Activated CD8-positive, alpha-beta memory T cell treated with anti-CD3 and anti-CD28 coated beads for 24 hours (primary cell): Measurements from ENCODE around the gene AVPR1A.
"Not testable (repeated sequence)": the region's sequence is repeated elsewhere in the genome, so short reads cannot be mapped to it uniquely, and the experiment has no call there.

Experiments used
- DNase-seq: peaks from one replicate; pipeline ENCODE4 v3.0.0-alpha.2; 2020

AVPR1A gene

GRCh38 chr12:63150713-63151622 lies at the start of gene AVPR1A:
TSS of gene AVPR1A (minus strand) at chr12:63151201. CDS start at chr12:63150836, 365 bp downstream.
- DNase-seq = peak; percentile 56

GRCh38 chr12:63196168-63196567 lies 45.2 kb upstream of the AVPR1A start:
- no peak for DNase-seq

DNA sequence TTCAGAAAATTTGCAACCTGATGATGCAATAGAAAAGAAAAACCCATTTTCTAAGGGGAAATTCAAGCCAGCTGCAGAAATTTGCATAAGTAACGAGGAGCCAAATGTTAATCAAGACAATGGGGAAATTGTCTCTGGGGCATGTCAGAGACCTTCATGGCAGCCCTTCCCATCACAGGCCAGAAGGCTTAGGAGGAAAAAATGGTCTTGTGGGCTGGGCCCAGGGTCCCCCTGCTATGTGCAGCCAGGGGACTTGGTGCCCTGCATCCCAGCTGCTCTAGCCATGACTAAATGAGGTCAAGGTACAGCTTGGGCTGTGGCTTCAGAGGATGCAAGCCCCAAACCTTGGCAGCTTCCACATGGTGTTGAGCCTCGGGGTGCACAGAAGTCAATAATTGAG lies 28.2 kb upstream of the AVPR1A start:
- no peak for DNase-seq

GRCh38 chr12:63170321-63170720 lies 19.3 kb upstream of the AVPR1A start:
- DNase-seq = no peak

DNA sequence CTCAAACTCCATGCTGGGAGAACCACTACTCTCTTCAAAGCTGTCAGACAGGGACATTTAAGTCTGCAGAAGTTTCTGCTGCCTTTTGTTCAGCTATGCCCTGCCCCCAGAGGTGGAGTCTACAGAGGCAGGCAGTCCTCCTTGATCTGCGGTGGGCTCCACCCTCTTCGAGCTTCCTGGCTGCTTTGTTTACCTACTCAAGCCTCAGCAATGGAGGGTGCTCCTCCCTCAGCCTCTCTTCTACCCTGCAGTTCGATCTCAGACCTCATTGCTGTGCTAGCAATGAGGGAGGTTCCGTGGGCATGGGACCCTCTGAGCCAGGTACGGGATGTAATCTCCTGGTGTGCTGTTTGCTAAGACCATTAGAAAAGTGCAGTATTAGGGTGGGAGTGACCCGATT lies 16.7 kb upstream of the AVPR1A start:
- not testable (repeated sequence) for DNase-seq

DNA sequence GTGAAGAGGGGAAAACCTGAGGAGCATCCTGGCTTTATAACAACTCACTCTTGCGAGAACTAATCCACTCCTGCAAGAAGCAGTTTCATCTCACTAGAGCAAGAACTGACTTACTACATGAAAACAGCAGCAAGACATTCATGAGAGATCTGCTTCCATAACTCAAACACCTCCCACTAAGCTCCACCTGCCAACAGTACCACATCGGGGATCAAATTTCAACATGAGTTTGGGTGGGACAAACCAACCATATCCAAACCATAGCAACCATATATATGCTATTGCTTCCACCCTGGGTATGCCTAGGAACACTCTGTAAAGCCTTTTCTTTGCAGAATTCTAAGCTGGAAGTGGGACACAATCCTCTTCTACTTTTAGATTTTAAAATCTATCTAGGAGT lies 13.9 kb upstream of the AVPR1A start:
- no peak for DNase-seq

- DNase-seq = no peak
Measured at GRCh38 chr12:63163541-63163940, 12.5 kb upstream of the AVPR1A start.

GRCh38 chr12:63155375-63155774 lies 4.4 kb upstream of the AVPR1A start:
- no peak for DNase-seq

DNA sequence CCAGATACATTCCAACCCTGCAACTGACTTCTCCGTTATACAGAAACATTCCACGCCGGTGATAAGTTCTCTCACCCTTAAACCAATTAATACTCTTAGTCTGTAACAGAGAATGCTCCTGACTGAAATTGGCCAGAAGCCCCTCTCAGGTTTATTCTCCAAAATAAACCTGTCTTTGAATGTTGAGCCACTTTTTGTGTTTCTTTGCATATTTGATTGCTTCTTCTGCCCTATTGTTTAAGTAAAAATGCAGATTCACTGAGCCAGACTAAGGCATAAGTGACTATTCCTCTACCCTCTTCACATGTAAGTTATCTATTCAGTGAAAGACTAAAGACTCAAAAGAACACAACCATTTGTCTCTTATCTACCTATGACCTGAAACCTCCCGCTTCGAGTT lies 3.6 kb upstream of the AVPR1A start:
- DNase-seq = no peak

DNA sequence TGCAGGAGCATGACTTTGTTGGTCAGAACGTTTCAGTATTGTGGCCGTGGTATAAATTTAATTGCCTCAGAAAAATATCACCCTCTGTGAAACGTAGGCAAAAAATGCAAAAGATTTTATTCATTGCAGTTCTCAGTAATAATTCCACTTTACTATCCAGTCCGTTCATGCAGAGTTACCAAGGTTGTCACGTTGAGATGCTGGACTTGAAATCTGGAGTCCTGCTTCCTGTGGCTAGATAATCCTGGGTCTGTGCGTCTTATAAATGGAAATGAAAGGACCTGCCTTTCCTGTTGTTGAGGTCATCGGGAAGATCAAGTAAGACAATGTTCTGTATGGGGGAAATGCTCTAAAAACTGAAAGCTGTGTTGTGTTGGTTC lies 1.3 kb upstream of the AVPR1A start:
- no peak for DNase-seq

- peak; percentile 54 for DNase-seq
Measured at GRCh38 chr12:63151623-63152320, 771 bp upstream of the AVPR1A start.

GRCh38 chr12:63149909-63150712 lies 890 bp downstream of the AVPR1A start:
- peak; percentile 56 for DNase-seq

- DNase-seq = no peak
Measured at GRCh38 chr12:63144556-63144955, 6.4 kb downstream of the AVPR1A start.

GRCh38 chr12:63138488-63138887 lies 12.5 kb downstream of the AVPR1A start:
- no peak for DNase-seq

GRCh38 chr12:63133981-63134380 lies 17.0 kb downstream of the AVPR1A start:
- no peak for DNase-seq

GRCh38 chr12:63132201-63132600 lies 18.8 kb downstream of the AVPR1A start:
- DNase-seq = no peak

DNA sequence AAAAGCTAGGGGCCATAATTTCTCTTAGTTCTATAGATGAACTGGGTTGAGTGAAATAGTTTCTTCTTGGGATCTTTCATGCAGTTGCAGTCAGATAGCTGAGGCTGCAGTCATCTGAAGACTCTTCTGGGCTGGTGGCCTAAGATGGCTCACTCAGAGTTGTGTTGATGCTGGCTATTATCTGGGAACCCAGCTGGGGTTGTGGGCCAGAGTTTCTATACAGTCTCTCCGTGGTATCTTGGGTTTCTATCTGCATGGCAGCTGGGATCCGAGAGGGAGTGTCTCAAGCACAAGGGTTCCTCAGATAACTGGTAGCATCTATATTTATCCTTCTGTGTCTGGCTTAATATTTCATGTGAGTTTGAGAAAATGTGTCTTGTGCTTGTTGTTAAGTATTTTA lies 21.1 kb downstream of the AVPR1A start:
- no peak for DNase-seq

DNA sequence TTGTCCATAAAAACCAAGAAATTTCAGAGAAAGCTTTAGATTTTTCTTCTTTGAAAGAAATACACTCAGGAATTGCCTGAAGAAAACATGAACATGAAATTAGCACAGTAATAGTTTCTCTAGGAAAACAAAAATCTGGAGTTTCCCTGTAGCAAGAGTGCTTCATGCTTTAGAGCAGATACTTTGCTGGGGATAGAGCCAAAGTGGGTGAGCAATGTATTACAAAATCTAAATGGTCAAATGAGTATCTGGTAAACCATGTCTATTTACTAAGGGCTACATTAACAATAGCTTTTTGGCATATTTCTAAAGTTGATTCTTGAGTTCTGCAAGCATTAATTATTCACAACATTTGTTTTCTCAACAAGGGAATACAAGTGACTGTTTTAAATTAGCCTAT lies 26.2 kb downstream of the AVPR1A start:
- no peak for DNase-seq

- DNase-seq = no peak
Measured at GRCh38 chr12:63103494-63104131, 47.4 kb downstream of the AVPR1A start.

DNA sequence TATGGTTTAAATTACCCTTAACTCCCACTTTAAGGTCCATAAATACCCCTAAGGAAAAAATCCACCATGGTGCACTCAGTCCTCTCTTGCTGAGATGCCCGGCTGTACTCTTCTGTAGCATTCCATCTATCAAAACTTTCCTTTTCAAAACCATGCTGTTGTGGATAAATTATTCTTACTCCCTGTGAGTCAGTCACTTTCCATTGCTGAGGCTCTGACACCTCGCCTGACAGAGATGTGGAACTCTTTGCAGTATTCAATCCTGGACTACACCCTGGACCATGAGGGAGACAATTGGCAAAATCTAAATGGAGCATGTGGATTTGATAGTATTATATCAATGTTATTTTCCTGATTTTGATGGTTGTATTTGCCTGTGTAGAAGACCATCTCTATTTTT lies 49.1 kb downstream of the AVPR1A start:
- no peak for DNase-seq

DNA sequence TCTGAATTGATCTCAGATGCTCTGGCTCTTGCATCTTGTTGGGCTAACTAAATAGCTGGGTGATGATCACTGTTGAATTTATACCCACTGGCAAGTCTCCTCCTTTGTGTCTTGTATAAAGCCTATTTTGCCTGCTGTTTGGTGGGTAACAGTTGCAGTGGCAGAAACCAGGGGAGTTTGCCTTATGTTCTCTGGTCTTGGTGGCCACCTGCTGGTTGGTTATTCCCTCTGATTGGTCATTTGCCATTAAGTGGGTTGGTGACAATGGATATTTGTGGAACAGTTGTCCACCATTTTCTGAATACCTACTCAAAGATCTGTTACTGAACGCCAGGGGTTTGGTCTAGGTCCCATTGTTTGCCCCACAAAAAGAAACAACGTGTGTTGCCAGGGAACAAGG lies 52.1 kb downstream of the AVPR1A start:
- no peak for DNase-seq

GRCh38 chr12:63095369-63095980 lies 55.5 kb downstream of the AVPR1A start:
- DNase-seq = no peak
